ENCODE data around the gene PRSS1. TPM values are rescaled to one million over a fixed set of nuclear protein-coding genes. Genes with fewer than 3 reads are reported as not detected.

The PRSS1 gene
- polyA plus RNA-seq, 4 donors, result not detected

Other genes starting within 250 kb of the PRSS1 start
- not detected for gene PRSS2, start 21.5 kb downstream of the PRSS1 start, polyA plus RNA-seq (ENCODE audit: insufficient read length in 4 of 4)
- 10 to 100 TPM; 21.0 to 28.6 (median 25.1) TPM for gene EPHB6, start 105.6 kb downstream of the PRSS1 start, polyA plus RNA-seq (ENCODE audit: insufficient read length in 4 of 4)
- 10 to 100 TPM in 2 of 4 donors, 1 to 10 TPM in 2; 8.4 to 16.5 (median 11.5) TPM for gene TRPV6, start 136.3 kb downstream of the PRSS1 start, polyA plus RNA-seq (ENCODE audit: insufficient read length in 4 of 4)
- gene TRPV5, start 184.3 kb downstream of the PRSS1 start, polyA plus RNA-seq (ENCODE audit: insufficient read length in 4 of 4), result 1 to 10 TPM in 2 of 4 donors, under 1 TPM in 2; 0.56 to 2.7 (median 1.3) TPM
- 1 to 10 TPM in 2 of 4 donors, under 1 TPM in 2; 0.24 to 1.3 (median 0.72) TPM for gene LLCFC1, start 190.0 kb downstream of the PRSS1 start, polyA plus RNA-seq (ENCODE audit: insufficient read length in 4 of 4)
- 1 to 10 TPM; 1.6 to 3.8 (median 2.7) TPM for gene KEL, start 212.9 kb downstream of the PRSS1 start, polyA plus RNA-seq (ENCODE audit: insufficient read length in 4 of 4)